Ishikawa (cell line): ENCODE results near the gene MRTFB.

Source experiments
- CEBPB ChIP-seq: IDR thresholded peaks from 2 replicates; pipeline ENCODE4 v1.6.1; 2012
- FOXM1 ChIP-seq: IDR thresholded peaks from 2 replicates; pipeline ENCODE4 v1.6.1; 2012; ENCODE audit warnings: low read depth, borderline replicate concordance
- MAX ChIP-seq: IDR thresholded peaks from 2 replicates; pipeline ENCODE4 v1.6.1; 2012
- RAD21 ChIP-seq: IDR thresholded peaks from 2 replicates; pipeline ENCODE4 v1.6.1; 2012; ENCODE audit warnings: low read depth
- TAF1 ChIP-seq: IDR thresholded peaks from 2 replicates; pipeline ENCODE4 v1.6.1; 2012; ENCODE audit warnings: low read depth, mild to moderate bottlenecking
- YY1 ChIP-seq: IDR thresholded peaks from 2 replicates; pipeline ENCODE4 v1.6.1; 2012; ENCODE audit warnings: low read depth

- TF ChIP-seq RAD21 = no peak
- no peak for TF ChIP-seq TAF1
- no peak for TF ChIP-seq CEBPB
- TF ChIP-seq YY1 = no peak
- TF ChIP-seq MAX = no peak
- no peak for TF ChIP-seq FOXM1
Measured at GRCh38 chr16:14072360-14072759, 1.2 kb downstream of the MRTFB start.
